Measurements from ENCODE around the gene POLR1B.

DNA sequence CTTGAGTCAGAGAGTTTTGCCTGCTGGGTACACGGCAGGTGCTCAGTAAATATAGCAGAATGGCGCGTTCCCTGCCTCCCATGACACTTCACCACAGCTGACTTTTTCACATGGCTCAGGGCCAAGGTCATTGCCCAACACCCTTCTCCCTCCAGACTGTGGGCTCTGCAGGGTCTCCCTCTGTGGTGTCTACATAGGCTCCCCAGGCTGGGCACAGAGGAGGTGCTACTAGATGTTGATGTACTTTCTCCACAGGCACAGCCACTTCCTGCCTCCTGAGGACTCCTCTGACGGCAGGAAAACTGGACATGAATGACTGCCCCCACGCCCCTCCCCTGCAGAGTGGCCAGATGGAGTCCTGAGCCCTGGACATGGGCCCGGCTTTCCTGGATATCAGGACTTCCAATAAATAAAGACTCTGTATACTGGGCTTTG lies 46.4 kb downstream of the POLR1B start:
- TF ChIP-seq, protein P1, sequence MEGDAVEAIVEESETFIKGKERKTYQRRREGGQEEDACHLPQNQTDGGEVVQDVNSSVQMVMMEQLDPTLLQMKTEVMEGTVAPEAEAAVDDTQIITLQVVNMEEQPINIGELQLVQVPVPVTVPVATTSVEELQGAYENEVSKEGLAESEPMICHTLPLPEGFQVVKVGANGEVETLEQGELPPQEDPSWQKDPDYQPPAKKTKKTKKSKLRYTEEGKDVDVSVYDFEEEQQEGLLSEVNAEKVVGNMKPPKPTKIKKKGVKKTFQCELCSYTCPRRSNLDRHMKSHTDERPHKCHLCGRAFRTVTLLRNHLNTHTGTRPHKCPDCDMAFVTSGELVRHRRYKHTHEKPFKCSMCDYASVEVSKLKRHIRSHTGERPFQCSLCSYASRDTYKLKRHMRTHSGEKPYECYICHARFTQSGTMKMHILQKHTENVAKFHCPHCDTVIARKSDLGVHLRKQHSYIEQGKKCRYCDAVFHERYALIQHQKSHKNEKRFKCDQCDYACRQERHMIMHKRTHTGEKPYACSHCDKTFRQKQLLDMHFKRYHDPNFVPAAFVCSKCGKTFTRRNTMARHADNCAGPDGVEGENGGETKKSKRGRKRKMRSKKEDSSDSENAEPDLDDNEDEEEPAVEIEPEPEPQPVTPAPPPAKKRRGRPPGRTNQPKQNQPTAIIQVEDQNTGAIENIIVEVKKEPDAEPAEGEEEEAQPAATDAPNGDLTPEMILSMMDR (conservative IDR thresholded peaks at IDR 0.05; ENCODE audit: low read depth, low read length), result no peak
- TF ChIP-seq EZH2phosphoT487 (IDR thresholded peaks at IDR 0.05; ENCODE audit: borderline replicate concordance, low read length), result no peak
